Upper lobe of left lung (tissue), 6 donors: Measurements from ENCODE around the gene TFR2. TPM values are rescaled to one million over a fixed set of nuclear protein-coding genes. Genes with fewer than 3 reads are reported as not detected.

Experiments used
- ATAC-seq, 2 donors: fragments of 200-7000 bp; cut with Tn5 transposase; one replicate each; pipeline ENCODE4 v1.9.1; 2022; ENCODE audit warnings: mild to moderate bottlenecking in 2 of 2, moderate library complexity in 2 of 2; ENCODE audit not compliant: low FRiP score in 2 of 2
- DNase-seq, 2 donors: peaks; one replicate each; pipeline ENCODE4 v3.0.0-alpha.2; 2019 to 2020
- H3K27ac ChIP-seq, 4 donors: fragments of 200-600 bp; sonication (generic); one replicate each; pipeline ENCODE4 v1.5.1; 2016 to 2019
- H3K27me3 ChIP-seq, 4 donors: fragments of 200-600 bp; sonication (generic); one replicate each; pipeline ENCODE4 v1.5.1; 2017 to 2019
- H3K36me3 ChIP-seq, 4 donors: fragments of 200-600 bp; sonication (generic); one replicate each; pipeline ENCODE4 v1.5.1; 2016 to 2019
- H3K4me1 ChIP-seq, 4 donors: fragments of 200-600 bp; sonication (generic); one replicate each; pipeline ENCODE4 v1.5.1; 2018 to 2019
- H3K4me3 ChIP-seq, 4 donors: fragments of 200-600 bp; sonication (generic); one replicate each; pipeline ENCODE4 v1.5.1; 2017 to 2019; ENCODE audit warnings: mild to moderate bottlenecking in 2 of 4, moderate library complexity in 1 of 4
- H3K9me3 ChIP-seq, 4 donors: fragments of 200-600 bp; sonication (generic); one replicate each; pipeline ENCODE4 v1.5.1; 2018 to 2019
- EP300 ChIP-seq, 4 donors: sonication (generic); formaldehyde crosslinking; IDR thresholded peaks; one replicate each; pipeline ENCODE4 v1.5.1; 2017; ENCODE audit warnings: antibody characterized with exemption in 4 of 4, control low read depth in 2 of 4
- POLR2A ChIP-seq, 4 donors: fragments of 450-650 bp; IDR thresholded peaks; one replicate each; pipeline ENCODE4 v1.5.1; 2016 to 2017; ENCODE audit warnings: antibody characterized with exemption in 4 of 4, mild to moderate bottlenecking in 2 of 4
- POLR2AphosphoS5 ChIP-seq, 2 donors: sonication (generic); formaldehyde crosslinking; IDR thresholded peaks; one replicate each; pipeline ENCODE4 v1.5.1; 2017; ENCODE audit warnings: antibody characterized with exemption in 2 of 2
- WGBS, 2 donors: methylation state at CpG; one replicate each; pipeline ENCODE4 v1.1.5; 2017 to 2018; 5-methylcytosine and 5-hydroxymethylcytosine counted together
- total RNA-seq, 6 donors: library from RNA; depleted of rRNA in 4 of 6; stranded (reverse); fragments of >200 nt in 4 of 6; gene quantifications; one replicate each; pipeline versions ENCODE4 v1.1.0 to v1.2.1, GENCODE V29; 2016 to 2021
- TF ChIP-seq, protein P1 (sequence below), 6 experiments: fragments of 450-650 bp in 4 of 6; fragments of 200-600 bp in 2 of 6; sonication (generic) in 2 of 6; IDR thresholded peaks; one replicate each; pipeline ENCODE4 v1.5.1; 2016 to 2019; ENCODE audit warnings: antibody characterized with exemption in 6 of 6
- donor health status: DM: no; HTN: no; CAD: no; lungs with moderate emphysema.
- donor health status: DM: no; HTN: yes; CAD: no; lungs with severe emphysema.

The TFR2 gene
- total RNA-seq, 6 donors from 2014 or later: 0.20 to 2.1 (median 0.89) TPM; not detected in 1

DNA sequence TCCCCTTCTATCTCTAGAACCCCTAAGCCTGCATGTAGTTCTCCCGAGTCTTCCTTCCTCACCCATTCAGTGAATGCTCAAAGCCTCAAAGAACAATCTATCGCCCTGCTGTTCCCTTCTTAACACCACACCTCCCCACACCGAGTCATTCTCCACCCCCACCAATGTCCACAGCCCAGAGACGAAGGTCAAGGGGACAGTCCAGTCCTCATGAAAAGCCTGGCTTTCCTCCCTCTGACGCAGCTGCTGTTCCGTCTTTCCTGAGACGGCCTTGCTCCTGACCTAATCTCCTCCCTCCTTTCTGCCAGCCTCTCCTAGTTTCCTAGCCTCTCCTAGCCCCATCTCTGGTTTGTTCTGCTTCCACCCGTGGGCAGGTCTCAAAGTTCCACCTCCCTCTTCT is 19.8 kb downstream of the TFR2 start:
- ATAC-seq (no peak), DNase-seq (no peak)
- WGBS, 2 donors: 87 to 89% methylated on average over 8 of the region's 8 CpGs
- Histone ChIP-seq H3K9me3 (no peaks in the 10 kb centered on the region), H3K4me1 (peaks cover 3 to 5% (median 4%) of the 10 kb centered on the region in 4 donors), H3K27ac (no peak overlapping the region), H3K4me3 (no peak overlapping the region), H3K27me3 (no peaks in the 10 kb centered on the region), H3K36me3 (no peaks in the 10 kb centered on the region)
- TF ChIP-seq EP300 (IDR thresholded peaks at IDR 0.05): no peak
- TF ChIP-seq, protein P1, sequence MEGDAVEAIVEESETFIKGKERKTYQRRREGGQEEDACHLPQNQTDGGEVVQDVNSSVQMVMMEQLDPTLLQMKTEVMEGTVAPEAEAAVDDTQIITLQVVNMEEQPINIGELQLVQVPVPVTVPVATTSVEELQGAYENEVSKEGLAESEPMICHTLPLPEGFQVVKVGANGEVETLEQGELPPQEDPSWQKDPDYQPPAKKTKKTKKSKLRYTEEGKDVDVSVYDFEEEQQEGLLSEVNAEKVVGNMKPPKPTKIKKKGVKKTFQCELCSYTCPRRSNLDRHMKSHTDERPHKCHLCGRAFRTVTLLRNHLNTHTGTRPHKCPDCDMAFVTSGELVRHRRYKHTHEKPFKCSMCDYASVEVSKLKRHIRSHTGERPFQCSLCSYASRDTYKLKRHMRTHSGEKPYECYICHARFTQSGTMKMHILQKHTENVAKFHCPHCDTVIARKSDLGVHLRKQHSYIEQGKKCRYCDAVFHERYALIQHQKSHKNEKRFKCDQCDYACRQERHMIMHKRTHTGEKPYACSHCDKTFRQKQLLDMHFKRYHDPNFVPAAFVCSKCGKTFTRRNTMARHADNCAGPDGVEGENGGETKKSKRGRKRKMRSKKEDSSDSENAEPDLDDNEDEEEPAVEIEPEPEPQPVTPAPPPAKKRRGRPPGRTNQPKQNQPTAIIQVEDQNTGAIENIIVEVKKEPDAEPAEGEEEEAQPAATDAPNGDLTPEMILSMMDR (IDR thresholded peaks at IDR 0.05): no peak
- no peak for TF ChIP-seq POLR2A (IDR thresholded peaks at IDR 0.05)
- no peak for TF ChIP-seq POLR2AphosphoS5 (IDR thresholded peaks at IDR 0.05)

DNA sequence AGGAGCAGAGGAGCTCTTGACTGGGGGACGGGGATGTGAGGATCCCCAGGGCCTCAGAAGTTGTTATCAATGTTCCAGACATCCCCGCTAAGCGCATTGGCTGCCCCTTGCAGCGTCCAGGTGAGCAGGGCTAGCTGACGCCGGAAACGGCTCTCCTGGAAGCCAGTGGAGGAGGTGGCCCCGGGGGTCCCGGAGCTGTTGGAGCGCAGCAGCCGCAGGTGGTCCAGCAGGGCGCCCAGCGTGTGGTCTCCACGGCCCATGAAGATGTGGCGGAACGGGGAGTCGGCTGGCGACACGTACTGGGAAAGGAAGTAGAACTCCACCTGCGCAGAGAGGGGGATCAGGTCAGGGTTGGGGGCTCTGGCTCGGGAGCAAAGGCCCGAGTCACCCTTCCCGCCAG is 20.5 kb downstream of the TFR2 start:
- TF ChIP-seq POLR2A (IDR thresholded peaks at IDR 0.05) (no peak), EP300 (IDR thresholded peaks at IDR 0.05) (no peak), POLR2AphosphoS5 (IDR thresholded peaks at IDR 0.05) (no peak)
- TF ChIP-seq, protein P1 (IDR thresholded peaks at IDR 0.05): no peak
- Histone ChIP-seq H3K36me3 (no peaks in the 10 kb centered on the region), H3K4me1 (no peaks in the 10 kb centered on the region), H3K4me3 (no peak overlapping the region), H3K27me3 (no peaks in the 10 kb centered on the region), H3K27ac (no peak overlapping the region), H3K9me3 (no peaks in the 10 kb centered on the region)
- DNase-seq (peak in 1 of 2 donors; percentile 69), ATAC-seq (no peak)
- WGBS, 2 donors: 90 to 94% methylated on average over 23 of the region's 23 CpGs

DNA sequence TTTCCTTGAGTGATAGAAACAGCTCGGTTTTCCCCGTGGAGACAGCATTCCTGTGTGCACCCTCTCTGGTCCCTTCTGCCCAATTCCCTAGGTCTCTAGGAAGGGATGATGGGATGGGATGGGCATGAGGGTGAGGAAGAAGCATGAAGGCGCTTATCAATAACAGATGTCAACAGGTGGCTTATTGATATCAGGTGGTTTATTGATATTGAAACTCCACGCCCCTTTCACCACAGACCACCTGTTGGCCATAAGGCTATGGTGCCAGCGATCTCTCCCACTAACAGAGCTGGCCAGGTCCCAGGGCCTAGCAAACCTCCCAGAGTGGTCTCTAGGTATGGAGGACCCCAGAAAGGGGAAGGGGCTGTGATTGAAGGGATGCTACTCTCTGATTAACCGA is 21.1 kb downstream of the TFR2 start:
- H3K27ac ChIP-seq: no peak overlapping the region
- no peaks in the 10 kb centered on the region for H3K4me1 ChIP-seq
- no peak for DNase-seq
- 93 to 94% methylated on average over 6 of the region's 6 CpGs for WGBS, 2 donors
- TF ChIP-seq POLR2A (IDR thresholded peaks at IDR 0.05): no peak
- TF ChIP-seq POLR2AphosphoS5 (IDR thresholded peaks at IDR 0.05): no peak
- TF ChIP-seq EP300 (IDR thresholded peaks at IDR 0.05): no peak
- TF ChIP-seq, protein P1 (IDR thresholded peaks at IDR 0.05): no peak
- H3K27me3 ChIP-seq: no peaks in the 10 kb centered on the region
- H3K36me3 ChIP-seq: peaks cover 0 to 3% (median 1%) of the 10 kb centered on the region in 4 donors
- no peak for ATAC-seq
- H3K9me3 ChIP-seq: no peaks in the 10 kb centered on the region
- H3K4me3 ChIP-seq: no peak overlapping the region

DNA sequence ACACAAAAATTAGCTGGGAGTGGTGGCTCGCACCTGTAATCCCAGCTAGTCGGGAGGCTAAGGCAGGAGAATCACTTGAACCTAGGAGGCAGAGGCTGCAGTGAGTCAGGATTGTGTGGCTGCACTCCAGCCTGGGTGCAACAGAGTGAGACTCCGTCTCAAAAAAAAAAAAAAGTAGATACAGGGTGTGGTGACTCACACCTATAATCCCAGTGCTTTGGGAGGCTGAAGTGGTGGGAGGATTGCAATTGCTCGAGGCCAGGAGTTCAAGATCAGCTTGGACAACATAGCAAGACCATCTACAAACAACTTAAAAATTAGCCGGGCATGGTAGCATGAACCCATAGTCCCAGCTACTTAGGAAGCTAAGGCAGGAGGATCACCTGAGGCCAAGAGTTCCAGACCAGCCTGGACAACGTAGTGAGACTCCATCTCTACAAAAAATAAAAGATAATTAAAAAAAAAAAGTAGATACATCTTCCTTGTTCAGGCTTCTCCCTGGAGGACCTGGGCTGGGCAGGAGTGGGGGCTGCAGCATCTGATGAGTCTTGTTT is 27.0 kb downstream of the TFR2 start:
- ATAC-seq: no peak
- H3K36me3 ChIP-seq: peaks cover 0 to 6% (median 3%) of the 10 kb centered on the region in 4 donors
- no peak overlapping the region for H3K4me3 ChIP-seq
- H3K27ac ChIP-seq: no peak overlapping the region
- TF ChIP-seq, protein P1 (IDR thresholded peaks at IDR 0.05): no peak
- TF ChIP-seq POLR2AphosphoS5 (IDR thresholded peaks at IDR 0.05) (no peak), POLR2A (IDR thresholded peaks at IDR 0.05) (no peak), EP300 (IDR thresholded peaks at IDR 0.05) (no peak)
- no peaks in the 10 kb centered on the region for H3K27me3 ChIP-seq
- 86 to 89% methylated on average over 6 of the region's 6 CpGs for WGBS, 2 donors
- H3K4me1 ChIP-seq: peaks cover 8 to 17% (median 10%) of the 10 kb centered on the region in 4 donors
- DNase-seq: no peak
- H3K9me3 ChIP-seq: no peaks in the 10 kb centered on the region
